BLaER1 treated with 17β-estradiol and CSF1 and Interleukin-3, amounts not matched to agents 10 nM and 100 nM (cell line): ENCODE results near the gene TMEM184B.
"Not testable (repeated sequence)": the region's sequence is repeated elsewhere in the genome, so short reads cannot be mapped to it uniquely, and the experiment has no call there.

ENCODE experiments used
- H3K27ac ChIP-seq, 11 experiments: shearing (Covaris generic); formaldehyde crosslinking; 2 replicates each; pipeline ENCODE4 v1.8.1; 2022
- H3K27me3 ChIP-seq, 11 experiments: shearing (Covaris generic); formaldehyde crosslinking; 2 replicates each; pipeline ENCODE4 v1.8.1; 2022
- H3K36me3 ChIP-seq, 11 experiments: shearing (Covaris generic); formaldehyde crosslinking; 2 replicates each; pipeline ENCODE4 v1.8.1; 2022
- H3K4me1 ChIP-seq, 10 experiments: shearing (Covaris generic); formaldehyde crosslinking; 2 replicates each; pipeline ENCODE4 v1.8.1; 2022
- H3K4me2 ChIP-seq, 11 experiments: shearing (Covaris generic); formaldehyde crosslinking; 2 replicates each; pipeline ENCODE4 v1.8.1; 2022
- H3K4me3 ChIP-seq, 10 experiments: shearing (Covaris generic); formaldehyde crosslinking; 2 replicates each; pipeline ENCODE4 v1.8.1; 2022
- H3K9ac ChIP-seq, 11 experiments: shearing (Covaris generic); formaldehyde crosslinking; 2 replicates each; pipeline ENCODE4 v1.8.1; 2022
- H3K9me3 ChIP-seq, 11 experiments: shearing (Covaris generic); formaldehyde crosslinking; replicated peaks in 1 of 11; 2 replicates each; pipeline ENCODE4 v1.8.1; 2022
- H4K20me1 ChIP-seq, 11 experiments: shearing (Covaris generic); formaldehyde crosslinking; 2 replicates each; pipeline ENCODE4 v1.8.1; 2022
- Cebpa-rat ChIP-seq, 11 experiments: shearing (Covaris generic); IDR thresholded peaks; 2 replicates each; pipeline ENCODE4 v1.8.1; 2022

The TMEM184B gene

GRCh38 chr22:38180841-38181452 is 91.9 kb downstream of the TMEM184B start:
- Histone ChIP-seq H3K9me3 (no peaks in the 10 kb centered on the region), H4K20me1 (no peaks in the 10 kb centered on the region), H3K36me3 (no peaks in the 10 kb centered on the region), H3K4me1 (peaks cover 65 to 81% (median 74%) of the 10 kb centered on the region in 10 experiments), H3K4me2 (peak overlapping the region; percentile 85 to 100 (median 96)), H3K4me3 (peak overlapping the region; percentile 54 to 81 (median 71)), H3K27ac (peak overlapping the region; percentile 87 to 100 (median 98)), H3K9ac (peak overlapping the region; percentile 86 to 97 (median 94)), H3K27me3 (no peaks in the 10 kb centered on the region)
- TF ChIP-seq Cebpa-rat (IDR thresholded peaks at IDR 0.05): no peak

DNA sequence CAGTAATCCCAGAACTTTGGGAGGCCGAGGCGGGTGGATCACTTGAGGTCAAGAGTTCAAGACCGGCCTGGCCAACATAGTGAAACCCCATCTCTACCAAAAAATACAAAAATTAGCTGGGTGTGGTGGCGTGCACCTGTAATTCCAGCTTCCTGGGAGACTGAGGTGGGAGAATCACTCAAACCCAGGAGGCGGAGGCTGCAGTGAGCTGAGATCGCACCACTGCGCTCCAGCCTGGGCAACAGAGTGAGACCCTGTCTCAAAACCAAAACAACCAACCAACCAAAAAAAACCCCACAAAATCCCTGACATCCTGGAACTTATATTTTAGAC is 94.2 kb downstream of the TMEM184B start:
- peaks cover 81 to 96% (median 91%) of the 10 kb centered on the region in 10 experiments for H3K4me1 ChIP-seq

DNA sequence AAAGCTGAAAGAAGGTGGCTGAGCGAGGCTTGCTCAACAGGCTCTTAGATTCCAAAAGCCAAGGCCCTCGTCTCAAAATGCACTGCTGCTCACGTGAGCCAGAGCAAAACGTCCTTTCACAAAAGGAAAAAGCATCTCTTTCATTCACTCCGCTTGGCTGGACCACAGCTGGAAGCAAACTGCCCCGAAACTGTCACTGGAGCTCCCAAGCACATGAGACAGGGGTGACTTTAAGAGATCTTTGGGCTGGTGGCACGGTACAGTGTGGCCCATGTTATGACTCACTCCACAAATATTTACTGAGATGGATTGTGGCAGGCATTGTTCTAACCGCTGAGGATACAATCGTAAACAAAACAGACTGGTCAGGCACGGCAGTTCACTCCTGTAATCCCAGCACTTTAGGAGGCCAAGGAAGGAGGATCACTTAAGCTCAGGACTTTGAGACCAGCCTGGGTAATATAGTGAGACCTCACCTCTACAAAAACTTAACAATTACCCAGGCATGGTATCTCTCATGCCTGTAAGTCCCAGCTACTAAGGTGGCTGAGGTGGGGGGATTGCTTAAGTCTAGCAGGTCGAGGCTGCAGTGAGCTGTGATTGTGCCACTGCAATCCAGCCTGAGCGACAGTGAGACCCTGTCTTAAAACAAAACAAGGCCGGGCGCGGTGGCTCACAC is 94.7 kb downstream of the TMEM184B start:
- Histone ChIP-seq H3K36me3 (no peaks in the 10 kb centered on the region), H3K27ac (peak overlapping the region; percentile 14 to 100 (median 82); a peak in 20 of 22 replicates), H3K4me3 (no peak overlapping the region; a peak in 1 of 20 replicates), H3K9me3 (no peaks in the 10 kb centered on the region), H3K27me3 (no peaks in the 10 kb centered on the region), H3K4me1 (peaks cover 84 to 96% (median 93%) of the 10 kb centered on the region in 10 experiments), H3K9ac (peak overlapping the region in 10 of 11 experiments; percentile 13 to 74 (median 60); a peak in 15 of 22 replicates), H3K4me2 (peak overlapping the region; percentile 77 to 95 (median 86)), H4K20me1 (no peaks in the 10 kb centered on the region)
- no peak for TF ChIP-seq Cebpa-rat (IDR thresholded peaks at IDR 0.05)

More for the DNA sequence above, 94.2 kb downstream of the TMEM184B start:
- H3K4me3 ChIP-seq, H4K20me1 ChIP-seq, H3K36me3 ChIP-seq, H3K9me3 ChIP-seq, H3K27me3 ChIP-seq: not testable (repeated sequence)
- Histone ChIP-seq H3K4me2 (peak overlapping the region in 10 of 11 experiments; percentile 77 to 99 (median 89); a peak in 16 of 22 replicates), H3K9ac (peak overlapping the region in 8 of 11 experiments; percentile 20 to 74 (median 62); a peak in 10 of 22 replicates), H3K27ac (peak overlapping the region in 10 of 11 experiments; percentile 73 to 100 (median 83); a peak in 17 of 22 replicates)

GRCh38 chr22:38177571-38177925 is 95.3 kb downstream of the TMEM184B start:
- not testable (repeated sequence) for H4K20me1 ChIP-seq, H3K27me3 ChIP-seq, H3K9me3 ChIP-seq, H3K4me3 ChIP-seq, H3K36me3 ChIP-seq
- peak overlapping the region; percentile 77 to 95 (median 86) for H3K4me2 ChIP-seq
- peak overlapping the region in 10 of 11 experiments; percentile 13 to 74 (median 60); a peak in 16 of 22 replicates for H3K9ac ChIP-seq
- peak overlapping the region; percentile 14 to 100 (median 82); a peak in 21 of 22 replicates for H3K27ac ChIP-seq
- H3K4me1 ChIP-seq: peaks cover 84 to 96% (median 93%) of the 10 kb centered on the region in 10 experiments

DNA sequence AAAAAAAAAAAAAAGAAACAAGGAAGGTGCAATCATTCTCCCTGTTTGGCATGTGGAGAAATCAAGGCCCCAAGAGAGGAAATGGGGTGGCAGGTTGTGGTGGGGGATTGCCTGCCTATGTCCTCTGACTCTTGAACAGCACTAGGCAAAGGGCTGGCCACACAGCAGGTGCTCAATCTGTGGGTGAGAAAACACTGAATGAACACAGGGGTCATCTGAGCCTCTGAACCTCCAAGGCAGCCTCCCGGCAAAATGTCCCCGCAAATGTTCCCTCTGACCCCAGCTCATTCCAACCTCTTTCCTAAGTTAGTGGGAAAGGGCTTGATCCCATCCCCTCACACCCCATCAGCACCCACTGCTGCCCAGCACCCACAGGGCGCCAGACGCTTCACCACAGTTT is 95.8 kb downstream of the TMEM184B start:
- H3K4me2 ChIP-seq: peak overlapping the region; percentile 77 to 95 (median 86)
- peak overlapping the region; percentile 69 to 100 (median 82); a peak in 21 of 22 replicates for H3K27ac ChIP-seq
- H3K4me3 ChIP-seq: 0 out of 20 replicates have a peak overlapping the region, but pooled peaks of 2 of the 10 experiments have one; percentile 2 to 6
- H4K20me1 ChIP-seq: no peaks in the 10 kb centered on the region
- peak in 4 of 11 experiments; percentile 74 to 83 (median 76); a peak in 7 of 22 replicates for TF ChIP-seq Cebpa-rat (IDR thresholded peaks at IDR 0.05)
- H3K9me3 ChIP-seq: no peaks in the 10 kb centered on the region
- no peaks in the 10 kb centered on the region for H3K27me3 ChIP-seq
- no peaks in the 10 kb centered on the region for H3K36me3 ChIP-seq
- peak overlapping the region in 10 of 11 experiments; percentile 52 to 74 (median 64); a peak in 16 of 22 replicates for H3K9ac ChIP-seq
- peaks cover 84 to 96% (median 93%) of the 10 kb centered on the region in 10 experiments for H3K4me1 ChIP-seq

DNA sequence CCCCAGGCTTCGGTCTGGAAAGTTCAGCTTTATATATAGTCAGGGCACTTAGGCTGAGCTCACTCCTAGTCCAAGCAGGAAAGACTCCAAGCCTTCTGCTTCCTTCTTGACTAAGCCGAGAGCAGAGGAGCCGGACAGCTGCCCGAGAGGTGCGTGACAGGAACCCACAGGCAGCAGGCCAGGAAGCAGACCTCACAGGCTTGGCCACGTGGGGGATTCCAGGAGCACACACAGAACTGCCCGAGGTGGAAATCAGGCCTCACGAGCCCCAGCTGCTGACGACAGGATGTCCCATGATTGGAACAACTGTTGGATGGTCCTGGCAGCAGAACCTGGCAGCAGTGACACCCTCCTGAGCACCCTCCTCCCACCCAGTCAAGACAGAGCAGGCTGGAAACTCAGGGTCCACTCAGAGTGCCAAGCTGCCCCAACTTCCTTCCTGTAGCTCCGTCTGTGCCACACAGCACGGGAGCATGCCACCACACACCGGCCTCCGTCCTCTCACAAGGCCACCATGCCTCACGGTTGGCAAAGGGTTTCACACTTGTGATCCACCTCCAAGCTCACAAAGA is 96.6 kb downstream of the TMEM184B start:
- Histone ChIP-seq H3K4me1 (peaks cover 87 to 96% (median 94%) of the 10 kb centered on the region in 10 experiments), H3K4me2 (peak overlapping the region; percentile 77 to 95 (median 86)), H3K4me3 (peak overlapping the region in 3 of 10 experiments; percentile 6 to 13 (median 12); a peak in 3 of 20 replicates), H3K36me3 (no peaks in the 10 kb centered on the region), H3K27ac (peak overlapping the region; percentile 69 to 100 (median 82); a peak in 21 of 22 replicates), H4K20me1 (no peaks in the 10 kb centered on the region), H3K27me3 (no peaks in the 10 kb centered on the region), H3K9ac (peak overlapping the region; percentile 52 to 74 (median 63); a peak in 21 of 22 replicates), H3K9me3 (no peaks in the 10 kb centered on the region)
- TF ChIP-seq Cebpa-rat (IDR thresholded peaks at IDR 0.05): no peak

GRCh38 chr22:38175206-38176118 is 97.3 kb downstream of the TMEM184B start:
- Histone ChIP-seq H3K4me1 (peaks cover 79 to 88% (median 86%) of the 10 kb centered on the region in 10 experiments), H3K4me3 (no peak overlapping the region), H3K9ac (peak overlapping the region; percentile 52 to 74 (median 63); a peak in 18 of 22 replicates), H3K27ac (peak overlapping the region; percentile 69 to 100 (median 82); a peak in 21 of 22 replicates), H3K36me3 (no peaks in the 10 kb centered on the region), H4K20me1 (no peaks in the 10 kb centered on the region), H3K4me2 (peak overlapping the region; percentile 77 to 95 (median 86)), H3K9me3 (no peaks in the 10 kb centered on the region), H3K27me3 (no peaks in the 10 kb centered on the region)
- TF ChIP-seq Cebpa-rat (IDR thresholded peaks at IDR 0.05): no peak

- TF ChIP-seq Cebpa-rat (IDR thresholded peaks at IDR 0.05): no peak
- Histone ChIP-seq H3K4me2 (peak overlapping the region; percentile 77 to 95 (median 86)), H3K9ac (peak overlapping the region in 6 of 11 experiments; percentile 5 to 35 (median 14); a peak in 3 of 22 replicates), H3K4me1 (peaks cover 72 to 82% (median 78%) of the 10 kb centered on the region in 10 experiments), H4K20me1 (no peaks in the 10 kb centered on the region), H3K4me3 (no peak overlapping the region), H3K36me3 (peaks cover 0 to 1% (median 0%) of the 10 kb centered on the region in 11 experiments; a peak in 2 of 22 replicates), H3K9me3 (no peaks in the 10 kb centered on the region), H3K27ac (peak overlapping the region in 9 of 11 experiments; percentile 73 to 100 (median 84); a peak in 17 of 22 replicates), H3K27me3 (no peaks in the 10 kb centered on the region)
Measured at GRCh38 chr22:38174626-38175025, 98.2 kb downstream of the TMEM184B start.
